B cell (primary cell): ENCODE measurements around the gene SF1. TPM values are rescaled to one million over a fixed set of nuclear protein-coding genes. Genes with fewer than 3 reads are reported as not detected.

ENCODE experiments used
- ATAC-seq: fragments of 200-7000 bp; cut with Tn5 transposase; one replicate; pipeline ENCODE4 v1.10.0; 2021; ENCODE audit warnings: low read depth, mild to moderate bottlenecking, moderate number of reproducible peaks, moderate library complexity
- CTCF ChIA-PET: fragments of 350-600 bp; sonication (Branson Sonifier 250); formaldehyde crosslinking; loops from one replicate; lab custom pipeline; 2021; ENCODE audit warnings: antibody characterized with exemption, inconsistent platforms; lab: Charles Lee
- POLR2A ChIA-PET: fragments of 350-600 bp; sonication (Branson Sonifier 250); formaldehyde crosslinking; loops from one replicate; lab custom pipeline; 2021; ENCODE audit warnings: antibody characterized with exemption; lab: Charles Lee
- DNase-seq: peaks from one replicate; pipeline ENCODE4 v3.0.0; 2013
- H2AFZ ChIP-seq: 2 replicates; pipeline ENCODE4 v1.6.1; 2012; ENCODE audit warnings: mild to moderate bottlenecking, low read depth, low read length; ENCODE audit not compliant: insufficient read depth, poor library complexity, severe bottlenecking
- H3K27ac ChIP-seq, 2 donors: 1 replicate in 1 of 2; 2 replicates in 1 of 2; pipeline ENCODE4 v1.5.1; 2012 to 2013; ENCODE audit warnings: low read length in 2 of 2, mild to moderate bottlenecking in 2 of 2, moderate library complexity in 1 of 2
- H3K27me3 ChIP-seq, 4 experiments: fragments of 200-600 bp in 1 of 4; sonication (generic) in 1 of 4; replicated peaks in 1 of 4; 1 replicate in 2 of 4; 2 replicates in 2 of 4; pipeline versions ENCODE4 v1.6.1 to v1.7.0; 2013 to 2016; ENCODE audit warnings: low read length in 3 of 4, mild to moderate bottlenecking in 2 of 4, mixed read lengths in 1 of 4, moderate library complexity in 1 of 4; ENCODE audit not compliant: insufficient read depth in 4 of 4, control insufficient read depth in 3 of 4; ENCODE audit errors: control extremely low read depth in 1 of 4
- H3K36me3 ChIP-seq, 2 experiments: replicated peaks in 1 of 2; 1 replicate in 1 of 2; 2 replicates in 1 of 2; pipeline versions ENCODE4 v1.6.1 to v1.7.1; 2013; ENCODE audit warnings: low read length in 1 of 2; ENCODE audit not compliant: insufficient read depth in 2 of 2, control insufficient read depth in 1 of 2; ENCODE audit errors: control extremely low read depth in 1 of 2, extremely low read depth in 1 of 2
- H3K4me1 ChIP-seq, 2 donors: fragments of 200-600 bp in 1 of 2; sonication (generic) in 1 of 2; 1 replicate in 1 of 2; 2 replicates in 1 of 2; pipeline versions ENCODE4 v1.5.1 to v1.6.1; 2013 to 2017; ENCODE audit warnings: low read length in 2 of 2; ENCODE audit not compliant: control insufficient read depth in 2 of 2, insufficient read depth in 2 of 2
- H3K4me2 ChIP-seq: replicated peaks from 2 replicates; pipeline ENCODE3; 2012; ENCODE audit warnings: mild to moderate bottlenecking, low read depth, low read length; ENCODE audit not compliant: poor library complexity, severe bottlenecking
- H3K4me3 ChIP-seq, 5 experiments: fragments of 200-600 bp in 1 of 5; sonication (generic) in 1 of 5; 1 replicate in 3 of 5; 2 replicates in 2 of 5; pipeline versions ENCODE4 v1.5.1 to v1.7.0; 2011 to 2016; ENCODE audit warnings: low read length in 4 of 5, mild to moderate bottlenecking in 4 of 5, low read depth in 2 of 5, control low read depth in 1 of 5, moderate library complexity in 1 of 5; ENCODE audit not compliant: insufficient read depth in 1 of 5; ENCODE audit errors: control extremely low read depth in 1 of 5, extremely low read depth in 1 of 5
- H3K79me2 ChIP-seq: fragments of 200-600 bp; sonication (generic); one replicate; pipeline ENCODE4 v1.6.0; 2016; ENCODE audit warnings: low read length; ENCODE audit not compliant: control insufficient read depth, insufficient read depth
- H3K9ac ChIP-seq: fragments of 200-600 bp; sonication (generic); 2 replicates; pipeline ENCODE4 v1.6.1; 2017; ENCODE audit warnings: mild to moderate bottlenecking, low read length, moderate library complexity
- H3K9me3 ChIP-seq, 3 donors: one replicate each; pipeline versions ENCODE4 v1.6.1 to v1.7.1; 2013; ENCODE audit warnings: low read length in 2 of 3; ENCODE audit not compliant: control insufficient read depth in 2 of 3, insufficient read depth in 1 of 3; ENCODE audit errors: control extremely low read depth in 1 of 3
- H4K20me1 ChIP-seq: 2 replicates; pipeline ENCODE4 v1.6.0; 2012; ENCODE audit warnings: mild to moderate bottlenecking, low read length; ENCODE audit not compliant: insufficient read depth, control insufficient read depth, poor library complexity, severe bottlenecking
- H3K27ac Mint-ChIP-seq: one replicate; pipeline ENCODE4 v1.8.0; 2021; ENCODE audit warnings: mixed read lengths
- H3K27me3 Mint-ChIP-seq: one replicate; pipeline ENCODE4 v1.8.0; 2021; ENCODE audit warnings: mixed read lengths
- H3K4me1 Mint-ChIP-seq: one replicate; pipeline ENCODE4 v1.8.0; 2021; ENCODE audit warnings: mixed read lengths
- H3K4me3 Mint-ChIP-seq: one replicate; pipeline ENCODE4 v1.8.0; 2021; ENCODE audit warnings: mixed read lengths
- H3K9me3 Mint-ChIP-seq: one replicate; pipeline ENCODE4 v1.8.0; 2022; ENCODE audit warnings: mixed read lengths; ENCODE audit not compliant: insufficient read depth
- CTCF ChIP-seq: fragments of 200-600 bp; IDR thresholded peaks from one replicate; pipeline ENCODE4 v1.8.0; 2022; ENCODE audit warnings: antibody characterized with exemption, mild to moderate bottlenecking
- EZH2 ChIP-seq: IDR thresholded peaks from 2 replicates; pipeline ENCODE4 v1.6.1; 2012; ENCODE audit warnings: borderline replicate concordance, low read depth, mild to moderate bottlenecking, moderate library complexity, low read length; ENCODE audit not compliant: insufficient read depth, poor library complexity, severe bottlenecking
- WGBS: methylation state at CpG from one replicate; pipeline ENCODE4 v1.1.5; 2013; ENCODE audit warnings: missing lambda C conversion rate; ENCODE audit not compliant: insufficient coverage; 5-methylcytosine and 5-hydroxymethylcytosine counted together
- intact Hi-C: fragments of 100-400 bp; cut with micrococcal nuclease; formaldehyde crosslinking; loops from one replicate; pipeline ENCODE4 v1.10.0; 2022
- polyA plus RNA-seq: library from polyadenylated mRNA; depleted of rRNA; stranded (reverse); fragments of >200 nt; gene quantifications from 2 replicates; pipeline ENCODE4 v1.2.3, GENCODE V29; 2012
- total RNA-seq, 2 donors: library from RNA; stranded (reverse); fragments of 120-200 nt in 1 of 2; gene quantifications; 1 replicate in 1 of 2; 2 replicates in 1 of 2; pipeline versions ENCODE4 v1.2.3 to v1.2.4, GENCODE V29; 2013 to 2022

Gene SF1
- total and polyA plus RNA-seq, 2 donors (not counting 1 experiment from before 2014, with no cell fraction given): 369 to 931 TPM

- H3K27ac Mint-ChIP-seq: no peak overlapping the region
- ChIA-PET POLR2A (no interaction called here), CTCF (interaction anchor here (1.3 kb wide), 2 partner anchors 28 to 66 kb away, joined by 4 to 5 read pairs; no protein-coding TSS in a partner anchor)
- H3K4me3 ChIP-seq: no peak overlapping the region
- no peaks in the 10 kb centered on the region for H3K9me3 Mint-ChIP-seq
- no peak overlapping the region for H3K9ac ChIP-seq
- DNase-seq (no peak), ATAC-seq (no peak)
- peaks cover 18% of the 10 kb centered on the region for H3K4me1 Mint-ChIP-seq
- no peaks in the 10 kb centered on the region for H3K36me3 ChIP-seq
- no peak overlapping the region for H3K4me3 Mint-ChIP-seq
- no peak overlapping the region for H3K4me2 ChIP-seq
- TF ChIP-seq EZH2 (no peak), CTCF (no peak)
- H3K27ac ChIP-seq: no peak overlapping the region
- peaks cover 0 to 78% (median 29%) of the 10 kb centered on the region in 4 experiments for H3K27me3 ChIP-seq
- intact Hi-C loops: no loop called here
- no peak overlapping the region for H2AFZ ChIP-seq
- H3K79me2 ChIP-seq: no peaks in the 10 kb centered on the region
- peaks cover 10 to 21% of the 10 kb centered on the region in 2 donors for H3K4me1 ChIP-seq
- peaks cover 76% of the 10 kb centered on the region for H3K27me3 Mint-ChIP-seq
- peaks cover 6% of the 10 kb centered on the region for H4K20me1 ChIP-seq
- WGBS: 46% methylated on average over 19 of the region's 21 CpGs
- H3K9me3 ChIP-seq: peaks cover 0 to 18% (median 0%) of the 10 kb centered on the region in 3 donors
These were observed 61.7 kb downstream of the SF1 start for GRCh38 chr11:64716473-64717267.
